AG10803 (cell line): Measurements from ENCODE around the gene ZDHHC22.

Source experiments
- DNase-seq: peaks from one replicate; pipeline ENCODE4 v3.0.0; 2010; ENCODE audit warnings: low read depth
- H3K4me3 ChIP-seq: 2 replicates; pipeline ENCODE4 v1.5.1; 2011; ENCODE audit warnings: mild to moderate bottlenecking, low read length, control low read depth
- TF ChIP-seq, protein P1 (sequence below): conservative IDR thresholded peaks from 2 replicates; pipeline ENCODE4 v1.5.1; 2011; ENCODE audit warnings: mild to moderate bottlenecking, low read length, control low read depth, inconsistent platforms

ZDHHC22 gene

DNA sequence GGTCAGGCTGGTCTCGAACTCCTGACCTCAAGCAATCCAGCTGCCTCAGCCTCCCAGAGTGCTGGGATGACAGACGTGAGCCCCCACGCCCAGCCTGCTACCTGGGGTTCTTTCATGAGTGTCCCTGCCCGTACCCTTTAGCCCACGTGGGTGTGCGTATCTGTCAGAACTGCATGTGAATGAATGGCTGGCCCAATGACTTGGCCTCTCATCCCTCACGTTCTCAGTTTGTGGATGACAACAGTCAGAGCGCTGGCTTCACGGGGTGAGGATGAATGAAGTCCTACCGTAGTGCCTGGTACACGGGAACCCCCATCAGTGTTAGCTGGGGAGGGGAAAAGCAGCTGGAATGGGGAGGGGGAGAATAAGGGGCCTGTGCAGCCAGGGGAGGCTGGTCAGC lies 16.1 kb upstream of the ZDHHC22 start:
- TF ChIP-seq, protein P1, sequence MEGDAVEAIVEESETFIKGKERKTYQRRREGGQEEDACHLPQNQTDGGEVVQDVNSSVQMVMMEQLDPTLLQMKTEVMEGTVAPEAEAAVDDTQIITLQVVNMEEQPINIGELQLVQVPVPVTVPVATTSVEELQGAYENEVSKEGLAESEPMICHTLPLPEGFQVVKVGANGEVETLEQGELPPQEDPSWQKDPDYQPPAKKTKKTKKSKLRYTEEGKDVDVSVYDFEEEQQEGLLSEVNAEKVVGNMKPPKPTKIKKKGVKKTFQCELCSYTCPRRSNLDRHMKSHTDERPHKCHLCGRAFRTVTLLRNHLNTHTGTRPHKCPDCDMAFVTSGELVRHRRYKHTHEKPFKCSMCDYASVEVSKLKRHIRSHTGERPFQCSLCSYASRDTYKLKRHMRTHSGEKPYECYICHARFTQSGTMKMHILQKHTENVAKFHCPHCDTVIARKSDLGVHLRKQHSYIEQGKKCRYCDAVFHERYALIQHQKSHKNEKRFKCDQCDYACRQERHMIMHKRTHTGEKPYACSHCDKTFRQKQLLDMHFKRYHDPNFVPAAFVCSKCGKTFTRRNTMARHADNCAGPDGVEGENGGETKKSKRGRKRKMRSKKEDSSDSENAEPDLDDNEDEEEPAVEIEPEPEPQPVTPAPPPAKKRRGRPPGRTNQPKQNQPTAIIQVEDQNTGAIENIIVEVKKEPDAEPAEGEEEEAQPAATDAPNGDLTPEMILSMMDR, result no peak
- DNase-seq, result no peak
- no peak overlapping the region for H3K4me3 ChIP-seq

DNA sequence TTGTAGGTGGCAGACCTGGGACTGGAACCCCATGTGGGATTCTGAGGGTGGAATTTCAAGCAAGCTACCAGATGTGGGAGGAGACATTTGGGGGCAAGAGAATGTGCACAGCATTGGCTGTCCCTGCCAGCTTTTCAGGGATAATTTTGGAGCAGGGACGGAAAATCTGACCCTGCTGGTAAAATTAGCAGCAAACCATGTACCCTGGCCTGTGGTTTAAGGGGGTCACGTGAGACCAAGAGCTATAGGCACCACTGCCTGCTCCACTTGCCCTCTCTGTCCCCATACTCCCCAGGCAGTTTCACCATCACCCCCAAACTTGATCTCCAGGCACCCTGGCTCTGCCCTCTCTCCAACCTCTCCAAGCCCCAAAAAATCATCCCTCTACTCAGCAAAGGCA lies 13.5 kb upstream of the ZDHHC22 start:
- TF ChIP-seq, protein P1, result no peak
- no peak overlapping the region for H3K4me3 ChIP-seq
- DNase-seq, result no peak

DNA sequence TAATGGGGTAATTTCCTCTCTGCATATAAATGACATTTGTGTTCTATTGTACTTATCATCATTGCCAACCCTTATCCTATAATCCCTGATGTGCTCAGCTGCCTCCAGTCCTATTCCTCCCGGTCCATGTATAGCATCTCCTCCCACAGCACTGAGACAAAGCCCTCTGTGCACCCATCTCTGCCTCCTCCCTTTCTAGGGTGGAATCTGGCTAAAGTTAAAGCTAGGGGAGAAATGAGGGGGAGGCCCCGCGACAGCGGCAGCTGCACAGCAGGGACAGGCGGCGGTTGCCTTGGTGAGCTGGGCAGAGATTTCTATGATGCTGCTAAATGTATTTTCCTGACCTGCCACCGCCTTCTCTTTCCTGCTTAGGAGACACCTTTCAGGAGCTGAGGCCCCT lies 12.8 kb upstream of the ZDHHC22 start:
- TF ChIP-seq, protein P1, result no peak
- no peak overlapping the region for H3K4me3 ChIP-seq
- no peak for DNase-seq

DNA sequence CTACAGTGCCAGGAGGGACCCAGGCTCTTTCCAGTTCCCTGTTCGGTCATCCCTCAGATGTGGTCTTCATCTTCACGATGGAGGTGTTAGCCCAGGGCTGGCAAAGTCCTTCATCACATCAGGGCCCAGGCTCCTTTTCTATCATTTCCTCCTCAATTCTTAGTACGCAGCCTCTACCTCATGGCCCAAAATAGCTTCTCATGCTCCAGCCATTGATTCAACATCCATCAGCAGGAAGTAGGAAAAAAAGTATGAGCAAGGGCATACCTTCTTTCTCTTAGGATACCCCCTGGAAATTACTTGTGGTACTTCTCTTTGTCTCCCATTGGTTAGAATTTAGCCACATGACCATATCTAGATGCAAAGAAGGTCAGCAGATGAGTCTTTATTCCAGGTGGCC lies 12.2 kb upstream of the ZDHHC22 start:
- H3K4me3 ChIP-seq, result no peak overlapping the region
- TF ChIP-seq, protein P1, result no peak
- DNase-seq, result no peak

DNA sequence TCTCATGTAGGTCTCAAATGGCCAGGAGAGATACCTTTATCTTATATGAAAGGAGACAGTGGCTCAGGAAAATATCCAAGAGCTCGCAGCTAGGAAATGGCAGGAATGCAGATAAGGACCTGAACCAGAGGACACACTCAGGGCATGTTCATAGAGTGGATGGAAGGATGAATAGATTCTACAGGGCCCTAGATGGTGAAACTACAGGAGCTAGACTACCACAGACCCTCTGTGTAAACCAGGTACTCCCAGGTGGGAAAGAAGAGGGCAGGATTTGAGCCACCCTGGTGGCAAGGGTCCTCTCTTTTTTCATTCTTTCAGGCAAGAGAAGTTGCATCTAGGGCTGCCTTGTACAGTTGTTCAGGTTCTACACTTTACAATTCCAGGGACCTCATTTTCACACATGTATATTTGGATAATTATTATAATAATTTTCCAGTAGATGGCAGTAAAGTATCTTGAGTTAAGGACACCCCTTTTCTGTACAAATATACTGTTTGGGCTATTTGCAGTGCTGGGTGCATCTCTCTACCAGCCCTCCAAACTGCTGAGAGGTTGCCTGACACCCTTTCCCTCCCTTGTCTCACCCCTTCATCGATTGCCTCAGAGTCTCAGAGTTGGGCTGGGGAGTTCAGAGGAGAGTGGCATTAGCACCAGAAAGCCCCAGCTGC lies 10.5 kb upstream of the ZDHHC22 start:
- H3K4me3 ChIP-seq, result no peak overlapping the region
- TF ChIP-seq, protein P1, result peak; percentile 35
- peak; percentile 34 for DNase-seq

DNA sequence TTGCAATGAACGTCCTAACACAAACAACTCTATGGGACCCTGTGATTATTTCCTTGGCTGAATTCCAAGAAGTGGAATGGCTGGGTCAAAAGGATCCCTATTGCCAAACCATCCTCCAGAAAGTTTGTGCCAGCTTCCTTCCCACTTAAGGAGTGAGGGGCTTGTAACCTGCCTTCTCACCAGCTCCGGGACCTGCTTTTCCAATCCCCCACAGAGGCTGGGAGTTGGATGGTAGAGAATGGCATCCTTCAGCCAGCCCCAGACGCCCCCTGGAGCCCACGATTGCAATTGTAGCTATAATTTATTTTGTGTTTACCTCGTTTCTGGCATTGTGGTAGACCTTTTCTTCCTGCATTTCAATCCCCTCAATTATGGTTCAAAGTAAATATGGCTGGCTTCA lies 9.7 kb upstream of the ZDHHC22 start:
- H3K4me3 ChIP-seq, result no peak overlapping the region
- DNase-seq, result no peak
- TF ChIP-seq, protein P1, result peak; percentile 49

DNA sequence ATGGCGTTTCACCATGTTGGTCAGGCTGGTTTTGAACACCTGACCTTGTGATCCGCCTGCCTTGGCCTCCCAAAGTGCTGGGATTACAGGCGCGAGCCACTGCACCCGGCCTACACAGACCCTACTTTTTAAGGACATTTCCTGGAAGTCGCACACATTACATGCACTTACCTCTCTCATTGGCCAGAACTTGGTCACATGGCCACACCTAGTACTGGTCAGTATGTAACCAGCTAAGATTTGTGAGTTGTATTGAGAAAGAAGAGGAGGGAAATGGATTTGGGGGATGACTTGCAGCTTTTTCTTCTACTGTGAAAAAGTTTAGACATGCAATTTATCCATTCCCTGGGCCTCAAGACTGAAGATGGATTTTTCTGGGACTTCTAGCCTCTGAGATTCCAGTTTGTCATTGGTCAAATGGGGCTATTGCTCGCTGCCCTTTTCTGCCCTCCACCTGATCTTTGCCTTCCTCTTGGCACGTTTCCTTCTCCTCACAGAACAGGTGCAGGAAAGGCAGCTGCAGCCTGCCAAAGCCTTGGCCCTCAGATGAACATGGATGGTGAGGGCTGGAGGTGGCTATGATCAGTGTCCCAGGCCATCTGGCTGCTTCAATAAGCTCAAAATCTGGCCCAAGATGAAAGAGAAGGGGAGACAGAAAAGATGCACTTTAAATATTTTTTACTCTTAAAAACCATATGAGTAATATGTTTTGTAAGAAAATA lies 7.1 kb upstream of the ZDHHC22 start:
- no peak for DNase-seq
- no peak overlapping the region for H3K4me3 ChIP-seq
- TF ChIP-seq, protein P1, result no peak
